HCEC 1CT (cell line): ENCODE data around the gene OR1M1.
"Not testable (repeated sequence)": the region's sequence is repeated elsewhere in the genome, so short reads cannot be mapped to it uniquely, and the experiment has no call there.

Source experiments
- DNase-seq: peaks from one replicate; pipeline ENCODE4 v3.0.0-alpha.2; 2017

Gene OR1M1

GRCh38 chr19:9086761-9087160, at the start of gene OR1M1:
Gene OR1M1 (plus strand): TSS chr19:9087061. CDS start chr19:9093245, 6,184 bp downstream.
- no peak for DNase-seq

- DNase-seq, result no peak
These were observed 49.3 kb upstream of the OR1M1 start for GRCh38 chr19:9037400-9038062.

GRCh38 chr19:9039728-9040127, 47.1 kb upstream of the OR1M1 start:
- DNase-seq, result no peak

- no peak for DNase-seq
These were observed 46.7 kb upstream of the OR1M1 start for GRCh38 chr19:9040131-9040530.

- DNase-seq, result no peak
These were observed 45.8 kb upstream of the OR1M1 start for GRCh38 chr19:9041023-9041422.

GRCh38 chr19:9043524-9043923, 43.3 kb upstream of the OR1M1 start:
- DNase-seq, result no peak

- no peak for DNase-seq
These were observed 42.4 kb upstream of the OR1M1 start for GRCh38 chr19:9044449-9044848.

- no peak for DNase-seq
These were observed 40.2 kb upstream of the OR1M1 start for GRCh38 chr19:9046694-9047093.

GRCh38 chr19:9052894-9053293, 34.0 kb upstream of the OR1M1 start:
- DNase-seq, result no peak

GRCh38 chr19:9053674-9054073, 33.2 kb upstream of the OR1M1 start:
- not testable (repeated sequence) for DNase-seq

GRCh38 chr19:9054207-9054606, 32.7 kb upstream of the OR1M1 start:
- DNase-seq, result no peak

- DNase-seq, result no peak
These were observed 32.1 kb upstream of the OR1M1 start for GRCh38 chr19:9054765-9055164.

GRCh38 chr19:9056131-9056530, 30.7 kb upstream of the OR1M1 start:
- DNase-seq, result not testable (repeated sequence)

- DNase-seq, result no peak
These were observed 29.2 kb upstream of the OR1M1 start for GRCh38 chr19:9057505-9058258.

GRCh38 chr19:9058905-9059667, 27.8 kb upstream of the OR1M1 start:
- no peak for DNase-seq

- no peak for DNase-seq
These were observed 26.1 kb upstream of the OR1M1 start for GRCh38 chr19:9060564-9061340.

- DNase-seq, result no peak
These were observed 25.0 kb upstream of the OR1M1 start for GRCh38 chr19:9061879-9062278.

GRCh38 chr19:9065457-9066014, 21.3 kb upstream of the OR1M1 start:
- no peak for DNase-seq

- no peak for DNase-seq
These were observed 16.8 kb upstream of the OR1M1 start for GRCh38 chr19:9070066-9070465.

- DNase-seq, result not testable (repeated sequence)
These were observed 15.1 kb upstream of the OR1M1 start for GRCh38 chr19:9071720-9072119.

GRCh38 chr19:9073806-9074205, 13.1 kb upstream of the OR1M1 start:
- DNase-seq, result no peak
